ENCODE measurements around the gene USP38.

GRCh38 chr4:143230683-143231082 is 46.0 kb downstream of the USP38 start:
- TF ChIP-seq EZH2 (IDR thresholded peaks at IDR 0.05; ENCODE audit: borderline replicate concordance, insufficient read depth, low read depth, low read length, poor library complexity, severe bottlenecking) = no peak
- TF ChIP-seq, protein P1, sequence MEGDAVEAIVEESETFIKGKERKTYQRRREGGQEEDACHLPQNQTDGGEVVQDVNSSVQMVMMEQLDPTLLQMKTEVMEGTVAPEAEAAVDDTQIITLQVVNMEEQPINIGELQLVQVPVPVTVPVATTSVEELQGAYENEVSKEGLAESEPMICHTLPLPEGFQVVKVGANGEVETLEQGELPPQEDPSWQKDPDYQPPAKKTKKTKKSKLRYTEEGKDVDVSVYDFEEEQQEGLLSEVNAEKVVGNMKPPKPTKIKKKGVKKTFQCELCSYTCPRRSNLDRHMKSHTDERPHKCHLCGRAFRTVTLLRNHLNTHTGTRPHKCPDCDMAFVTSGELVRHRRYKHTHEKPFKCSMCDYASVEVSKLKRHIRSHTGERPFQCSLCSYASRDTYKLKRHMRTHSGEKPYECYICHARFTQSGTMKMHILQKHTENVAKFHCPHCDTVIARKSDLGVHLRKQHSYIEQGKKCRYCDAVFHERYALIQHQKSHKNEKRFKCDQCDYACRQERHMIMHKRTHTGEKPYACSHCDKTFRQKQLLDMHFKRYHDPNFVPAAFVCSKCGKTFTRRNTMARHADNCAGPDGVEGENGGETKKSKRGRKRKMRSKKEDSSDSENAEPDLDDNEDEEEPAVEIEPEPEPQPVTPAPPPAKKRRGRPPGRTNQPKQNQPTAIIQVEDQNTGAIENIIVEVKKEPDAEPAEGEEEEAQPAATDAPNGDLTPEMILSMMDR (IDR thresholded peaks at IDR 0.05) = no peak

All from B cell (primary cell).